Measurements from ENCODE around the gene MYO9A.
"Not testable (repeated sequence)": the region's sequence is repeated elsewhere in the genome, so short reads cannot be mapped to it uniquely, and the experiment has no call there.

Gene MYO9A

DNA sequence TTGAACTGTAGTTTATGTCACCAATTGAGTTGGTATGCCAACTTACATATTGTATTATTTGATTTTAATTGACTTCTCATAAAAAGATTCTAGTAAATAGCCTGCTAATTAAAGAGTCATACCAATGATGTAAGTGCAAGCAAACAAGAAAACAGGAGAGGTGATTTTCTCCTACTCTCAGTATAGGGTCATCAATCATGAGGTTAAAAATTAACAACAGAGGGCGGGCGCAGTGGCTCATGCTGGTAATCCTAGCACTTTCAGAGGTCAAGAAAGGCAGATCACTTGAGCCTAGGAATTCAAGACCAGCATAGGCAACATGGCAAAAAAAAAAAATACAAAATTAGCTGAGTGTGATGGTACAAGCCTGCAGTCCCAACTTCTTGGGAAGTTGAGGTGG is 108.7 kb downstream of the MYO9A start:
- no peaks in the 10 kb centered on the region for H3K36me3 ChIP-seq (ENCODE audit: insufficient read depth, low read length)
- no peak overlapping the region for H3K4me3 ChIP-seq (ENCODE audit: low read depth, low read length)
- no peak overlapping the region for H3K27ac ChIP-seq (ENCODE audit: low read depth, low read length)
- peaks cover 4% of the 10 kb centered on the region for H3K4me1 ChIP-seq (ENCODE audit: control insufficient read depth, insufficient read depth, low read length, unreplicated experiment)
- H3K27me3 ChIP-seq (ENCODE audit: insufficient read depth, low read length): no peaks in the 10 kb centered on the region
- no peaks in the 10 kb centered on the region for H3K79me2 ChIP-seq (ENCODE audit: control insufficient read depth, insufficient read depth, low read length, unreplicated experiment)
- H2AFZ ChIP-seq (ENCODE audit: low read length, unreplicated experiment): no peak overlapping the region

- Histone ChIP-seq H3K4me3 (ENCODE audit: low read depth, low read length) (no peak overlapping the region), H3K27me3 (ENCODE audit: insufficient read depth, low read length) (no peaks in the 10 kb centered on the region), H3K27ac (ENCODE audit: low read depth, low read length) (no peak overlapping the region), H3K79me2 (ENCODE audit: control insufficient read depth, insufficient read depth, low read length, unreplicated experiment) (no peaks in the 10 kb centered on the region), H3K4me1 (ENCODE audit: control insufficient read depth, insufficient read depth, low read length, unreplicated experiment) (peaks cover 4% of the 10 kb centered on the region), H3K36me3 (ENCODE audit: insufficient read depth, low read length) (no peaks in the 10 kb centered on the region), H2AFZ (ENCODE audit: low read length, unreplicated experiment) (no peak overlapping the region)
Measured at GRCh38 chr15:72006382-72006781, 111.6 kb downstream of the MYO9A start.

DNA sequence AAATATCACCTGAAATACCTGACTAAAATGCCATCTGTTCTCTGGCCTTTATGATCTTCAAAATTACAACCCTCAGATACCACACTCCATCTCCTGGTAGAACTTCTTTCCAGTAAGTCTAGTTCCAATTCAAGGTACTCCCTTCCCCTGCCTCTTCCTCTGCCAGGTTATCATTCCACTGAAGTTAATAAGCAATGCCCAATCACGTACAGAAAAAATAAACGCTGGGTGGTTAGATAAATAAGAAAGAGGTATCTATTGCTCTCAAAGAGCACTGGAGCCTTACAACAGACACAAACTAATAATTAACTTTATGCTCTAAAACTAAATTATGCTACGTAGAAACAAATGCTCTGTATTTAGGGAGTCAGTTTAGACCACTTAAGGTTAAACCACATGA is 112.5 kb downstream of the MYO9A start:
- H3K4me1 ChIP-seq (ENCODE audit: control insufficient read depth, insufficient read depth, low read length, unreplicated experiment): peaks cover 4% of the 10 kb centered on the region
- no peak overlapping the region for H3K4me3 ChIP-seq (ENCODE audit: low read depth, low read length)
- H3K36me3 ChIP-seq (ENCODE audit: insufficient read depth, low read length): no peaks in the 10 kb centered on the region
- H3K27ac ChIP-seq (ENCODE audit: low read depth, low read length): no peak overlapping the region
- no peaks in the 10 kb centered on the region for H3K27me3 ChIP-seq (ENCODE audit: insufficient read depth, low read length)
- no peaks in the 10 kb centered on the region for H3K79me2 ChIP-seq (ENCODE audit: control insufficient read depth, insufficient read depth, low read length, unreplicated experiment)
- H2AFZ ChIP-seq (ENCODE audit: low read length, unreplicated experiment): no peak overlapping the region

DNA sequence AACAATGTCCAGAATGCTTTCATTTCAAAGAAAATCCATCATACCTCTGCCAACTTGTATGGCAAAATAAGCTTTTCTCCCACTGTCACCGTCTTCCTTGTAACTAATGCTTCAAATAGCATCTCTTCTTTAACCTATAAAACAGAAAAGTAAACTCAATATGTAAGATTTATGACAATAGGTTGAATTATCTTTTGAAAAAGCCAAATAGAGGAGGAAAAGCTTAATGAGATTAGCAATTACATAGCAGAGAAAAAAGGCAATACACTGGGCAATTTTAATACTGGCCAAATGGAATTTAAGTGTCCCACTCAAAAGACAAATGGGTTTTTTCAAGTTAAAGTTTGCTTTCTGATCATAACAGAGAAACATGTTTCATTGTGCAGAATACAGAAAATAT is 118.1 kb downstream of the MYO9A start:
- H3K36me3 ChIP-seq (ENCODE audit: insufficient read depth, low read length): peaks cover 19% of the 10 kb centered on the region
- no peaks in the 10 kb centered on the region for H3K4me1 ChIP-seq (ENCODE audit: control insufficient read depth, insufficient read depth, low read length, unreplicated experiment)
- no peaks in the 10 kb centered on the region for H3K79me2 ChIP-seq (ENCODE audit: control insufficient read depth, insufficient read depth, low read length, unreplicated experiment)
- H3K27me3 ChIP-seq (ENCODE audit: insufficient read depth, low read length): no peaks in the 10 kb centered on the region
- H3K27ac ChIP-seq (ENCODE audit: low read depth, low read length): no peak overlapping the region
- no peak overlapping the region for H2AFZ ChIP-seq (ENCODE audit: low read length, unreplicated experiment)
- no peak overlapping the region for H3K4me3 ChIP-seq (ENCODE audit: low read depth, low read length)

DNA sequence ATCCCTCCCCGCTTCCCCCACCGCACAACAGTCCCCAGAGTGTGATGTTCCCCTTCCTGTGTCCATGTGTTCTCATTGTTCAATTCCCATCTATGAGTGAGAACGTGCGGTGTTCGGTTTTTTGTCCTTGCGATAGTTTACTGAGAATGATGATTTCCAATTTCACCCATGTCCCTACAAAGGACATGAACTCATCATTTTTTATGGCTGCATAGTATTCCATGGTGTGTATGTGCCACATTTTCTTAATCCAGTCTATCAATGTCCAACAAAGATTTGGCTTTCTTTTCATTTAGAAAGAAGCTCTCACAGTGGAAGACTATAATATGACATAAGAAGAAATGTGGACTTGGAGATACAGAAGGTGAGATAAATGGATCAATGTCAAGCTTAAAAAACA is 119.2 kb downstream of the MYO9A start:
- H3K4me3 ChIP-seq (ENCODE audit: low read depth, low read length); H3K79me2 ChIP-seq (ENCODE audit: control insufficient read depth, insufficient read depth, low read length, unreplicated experiment): not testable (repeated sequence)

DNA sequence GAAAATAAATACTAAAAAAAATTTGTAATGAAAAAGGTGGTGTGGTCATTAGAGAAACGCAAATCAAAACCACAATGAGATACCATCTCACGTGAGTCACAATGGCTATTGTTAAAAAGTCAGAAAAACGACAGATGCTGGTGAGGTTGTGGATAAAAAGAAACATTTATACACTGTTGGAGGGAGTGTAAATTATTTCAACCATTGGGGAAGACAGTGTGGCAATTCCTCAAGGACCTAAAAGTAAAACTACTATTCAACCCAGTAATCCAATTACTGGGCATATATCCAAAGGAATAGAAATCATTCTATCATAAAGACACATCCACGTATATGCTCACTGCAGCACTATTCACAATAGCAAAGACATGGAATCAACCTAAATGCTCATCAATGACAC is 120.3 kb downstream of the MYO9A start:
- no peaks in the 10 kb centered on the region for H3K79me2 ChIP-seq (ENCODE audit: control insufficient read depth, insufficient read depth, low read length, unreplicated experiment)

More for the DNA sequence above, 119.2 kb downstream of the MYO9A start:
- not testable (repeated sequence) for H2AFZ ChIP-seq (ENCODE audit: low read length, unreplicated experiment); H3K27me3 ChIP-seq (ENCODE audit: insufficient read depth, low read length); H3K27ac ChIP-seq (ENCODE audit: low read depth, low read length); H3K4me1 ChIP-seq (ENCODE audit: control insufficient read depth, insufficient read depth, low read length, unreplicated experiment)
- H3K36me3 ChIP-seq (ENCODE audit: insufficient read depth, low read length): peaks cover 19% of the 10 kb centered on the region

DNA sequence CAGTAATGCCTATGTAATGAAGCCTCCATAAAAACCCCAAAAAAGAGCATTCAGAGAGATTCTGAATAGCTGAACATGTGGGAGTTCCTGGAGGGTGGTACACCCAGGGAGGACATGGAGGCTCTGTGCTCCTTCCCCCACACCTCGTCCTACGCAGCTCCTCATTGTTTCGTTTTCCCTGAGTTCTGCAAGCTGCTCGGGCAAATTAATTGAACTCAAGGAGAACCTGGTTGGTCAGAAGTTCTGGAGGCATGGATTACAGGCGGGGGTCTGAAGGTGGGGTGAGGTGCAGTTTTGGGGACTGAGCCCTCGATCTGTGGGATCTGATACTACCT is 142.2 kb downstream of the MYO9A start:
- H3K79me2 ChIP-seq (ENCODE audit: control insufficient read depth, insufficient read depth, low read length, unreplicated experiment): no peaks in the 10 kb centered on the region
- H3K36me3 ChIP-seq (ENCODE audit: insufficient read depth, low read length): no peaks in the 10 kb centered on the region
- H3K4me3 ChIP-seq (ENCODE audit: low read depth, low read length): no peak overlapping the region
- H3K27me3 ChIP-seq (ENCODE audit: insufficient read depth, low read length): no peaks in the 10 kb centered on the region
- no peaks in the 10 kb centered on the region for H3K4me1 ChIP-seq (ENCODE audit: control insufficient read depth, insufficient read depth, low read length, unreplicated experiment)
- H3K27ac ChIP-seq (ENCODE audit: low read depth, low read length): no peak overlapping the region
- no peak overlapping the region for H2AFZ ChIP-seq (ENCODE audit: low read length, unreplicated experiment)

More for the DNA sequence above, 120.3 kb downstream of the MYO9A start:
- H3K27ac ChIP-seq (ENCODE audit: low read depth, low read length): no peak overlapping the region
- peaks cover 19% of the 10 kb centered on the region for H3K36me3 ChIP-seq (ENCODE audit: insufficient read depth, low read length)
- no peak overlapping the region for H2AFZ ChIP-seq (ENCODE audit: low read length, unreplicated experiment)
- no peaks in the 10 kb centered on the region for H3K27me3 ChIP-seq (ENCODE audit: insufficient read depth, low read length)
- H3K4me1 ChIP-seq (ENCODE audit: control insufficient read depth, insufficient read depth, low read length, unreplicated experiment): no peaks in the 10 kb centered on the region
- H3K4me3 ChIP-seq (ENCODE audit: low read depth, low read length): no peak overlapping the region

GRCh38 chr15:71974211-71974610 is 143.7 kb downstream of the MYO9A start:
- no peak overlapping the region for H2AFZ ChIP-seq (ENCODE audit: low read length, unreplicated experiment)
- no peaks in the 10 kb centered on the region for H3K27me3 ChIP-seq (ENCODE audit: insufficient read depth, low read length)
- no peak overlapping the region for H3K27ac ChIP-seq (ENCODE audit: low read depth, low read length)
- H3K79me2 ChIP-seq (ENCODE audit: control insufficient read depth, insufficient read depth, low read length, unreplicated experiment): no peaks in the 10 kb centered on the region
- no peaks in the 10 kb centered on the region for H3K36me3 ChIP-seq (ENCODE audit: insufficient read depth, low read length)
- H3K4me3 ChIP-seq (ENCODE audit: low read depth, low read length): no peak overlapping the region
- no peaks in the 10 kb centered on the region for H3K4me1 ChIP-seq (ENCODE audit: control insufficient read depth, insufficient read depth, low read length, unreplicated experiment)

- no peaks in the 10 kb centered on the region for H3K36me3 ChIP-seq (ENCODE audit: insufficient read depth, low read length)
- H3K79me2 ChIP-seq (ENCODE audit: control insufficient read depth, insufficient read depth, low read length, unreplicated experiment): no peaks in the 10 kb centered on the region
- H3K4me3 ChIP-seq (ENCODE audit: low read depth, low read length): no peak overlapping the region
- H3K27ac ChIP-seq (ENCODE audit: low read depth, low read length): no peak overlapping the region
- no peaks in the 10 kb centered on the region for H3K4me1 ChIP-seq (ENCODE audit: control insufficient read depth, insufficient read depth, low read length, unreplicated experiment)
- H3K27me3 ChIP-seq (ENCODE audit: insufficient read depth, low read length): no peaks in the 10 kb centered on the region
- no peak overlapping the region for H2AFZ ChIP-seq (ENCODE audit: low read length, unreplicated experiment)
Measured at GRCh38 chr15:71973366-71973765, 144.6 kb downstream of the MYO9A start.

DNA sequence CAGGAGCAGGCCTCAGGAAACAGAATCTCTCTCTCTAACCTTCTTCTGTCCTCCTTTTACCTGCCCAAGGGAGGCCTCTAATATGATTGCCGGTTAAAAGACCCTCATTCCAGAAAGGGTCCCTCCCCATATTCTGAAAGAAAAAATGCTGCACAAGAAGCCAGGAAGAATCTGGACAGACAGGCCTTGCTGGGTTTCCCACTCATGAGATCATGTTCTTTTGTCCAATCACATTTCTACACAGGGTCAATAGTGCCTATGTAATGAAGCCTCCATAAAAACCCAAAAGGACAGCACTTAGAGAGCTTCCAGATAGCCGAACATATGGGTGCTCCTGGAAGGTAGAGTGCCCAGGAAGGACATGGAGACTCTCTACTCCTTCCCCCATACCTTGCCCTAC is 146.0 kb downstream of the MYO9A start:
- no peaks in the 10 kb centered on the region for H3K27me3 ChIP-seq (ENCODE audit: insufficient read depth, low read length)
- H3K4me1 ChIP-seq (ENCODE audit: control insufficient read depth, insufficient read depth, low read length, unreplicated experiment): no peaks in the 10 kb centered on the region
- no peak overlapping the region for H3K27ac ChIP-seq (ENCODE audit: low read depth, low read length)
- no peak overlapping the region for H3K4me3 ChIP-seq (ENCODE audit: low read depth, low read length)
- H3K36me3 ChIP-seq (ENCODE audit: insufficient read depth, low read length): no peaks in the 10 kb centered on the region
- no peak overlapping the region for H2AFZ ChIP-seq (ENCODE audit: low read length, unreplicated experiment)
- no peaks in the 10 kb centered on the region for H3K79me2 ChIP-seq (ENCODE audit: control insufficient read depth, insufficient read depth, low read length, unreplicated experiment)

GRCh38 chr15:71970435-71970834 is 147.5 kb downstream of the MYO9A start:
- H3K4me1 ChIP-seq (ENCODE audit: control insufficient read depth, insufficient read depth, low read length, unreplicated experiment): no peaks in the 10 kb centered on the region
- no peak overlapping the region for H2AFZ ChIP-seq (ENCODE audit: low read length, unreplicated experiment)
- H3K27ac ChIP-seq (ENCODE audit: low read depth, low read length): no peak overlapping the region
- H3K27me3 ChIP-seq (ENCODE audit: insufficient read depth, low read length): no peaks in the 10 kb centered on the region
- no peaks in the 10 kb centered on the region for H3K36me3 ChIP-seq (ENCODE audit: insufficient read depth, low read length)
- H3K4me3 ChIP-seq (ENCODE audit: low read depth, low read length): no peak overlapping the region
- no peaks in the 10 kb centered on the region for H3K79me2 ChIP-seq (ENCODE audit: control insufficient read depth, insufficient read depth, low read length, unreplicated experiment)

DNA sequence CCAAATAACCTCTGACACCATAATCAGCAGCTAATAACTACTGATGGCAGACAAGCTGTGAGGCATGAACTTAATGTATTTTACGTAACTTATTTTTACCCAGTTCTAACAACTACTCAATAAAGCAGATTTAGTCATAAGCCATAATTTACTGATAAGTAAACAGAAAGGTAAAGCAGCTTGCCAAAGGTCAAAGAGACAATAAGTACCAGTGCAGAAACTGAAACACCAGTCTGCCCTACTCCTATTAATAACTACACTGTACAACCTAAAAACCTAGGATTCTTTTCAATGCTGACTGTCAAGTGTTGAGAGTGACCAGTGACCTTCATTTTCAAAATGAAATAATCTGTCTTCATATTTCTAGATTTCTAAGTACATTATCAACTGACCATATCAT is 155.4 kb downstream of the MYO9A start:
- H3K27ac ChIP-seq (ENCODE audit: low read depth, low read length): no peak overlapping the region
- H3K4me1 ChIP-seq (ENCODE audit: control insufficient read depth, insufficient read depth, low read length, unreplicated experiment): peaks cover 6% of the 10 kb centered on the region
- no peaks in the 10 kb centered on the region for H3K79me2 ChIP-seq (ENCODE audit: control insufficient read depth, insufficient read depth, low read length, unreplicated experiment)
- no peaks in the 10 kb centered on the region for H3K36me3 ChIP-seq (ENCODE audit: insufficient read depth, low read length)
- no peak overlapping the region for H3K4me3 ChIP-seq (ENCODE audit: low read depth, low read length)
- no peak overlapping the region for H2AFZ ChIP-seq (ENCODE audit: low read length, unreplicated experiment)
- H3K27me3 ChIP-seq (ENCODE audit: insufficient read depth, low read length): no peaks in the 10 kb centered on the region
